HEK293T (cell line): ENCODE measurements around the gene PCED1B.

Experiments
- ARNT ChIP-seq: fragments of 450-650 bp; IDR thresholded peaks from 2 replicates; pipeline ENCODE4 v1.6.1; 2017; ENCODE audit warnings: mild to moderate bottlenecking
- FOXK2 ChIP-seq: fragments of 450-650 bp; IDR thresholded peaks from 2 replicates; pipeline ENCODE4 v1.6.1; 2016; ENCODE audit warnings: mild to moderate bottlenecking
- FOXM1 ChIP-seq: fragments of 450-650 bp; IDR thresholded peaks from 2 replicates; pipeline ENCODE4 v1.6.1; 2017; ENCODE audit warnings: mild to moderate bottlenecking, borderline replicate concordance
- L3MBTL2 ChIP-seq: fragments of 450-650 bp; conservative IDR thresholded peaks from 2 replicates; pipeline ENCODE4 v1.6.1; 2016; ENCODE audit warnings: mild to moderate bottlenecking
- LEF1 ChIP-seq: fragments of 450-650 bp; IDR thresholded peaks from 2 replicates; pipeline ENCODE4 v1.6.1; 2017; ENCODE audit warnings: mild to moderate bottlenecking, borderline replicate concordance
- PKNOX1 ChIP-seq: fragments of 450-650 bp; IDR thresholded peaks from 2 replicates; pipeline ENCODE4 v1.6.1; 2016
- SP1 ChIP-seq: fragments of 450-650 bp; IDR thresholded peaks from 2 replicates; pipeline ENCODE4 v1.6.1; 2017
- SUZ12 ChIP-seq: fragments of 450-650 bp; IDR thresholded peaks from 2 replicates; pipeline ENCODE4 v1.6.1; 2016; ENCODE audit warnings: mild to moderate bottlenecking
- ZNF384 ChIP-seq: fragments of 450-650 bp; IDR thresholded peaks from 2 replicates; pipeline ENCODE4 v1.6.1; 2016

GRCh38 chr12:47071241-47071852, 8.1 kb upstream of the PCED1B start:
- TF ChIP-seq FOXM1 = no peak
- no peak for TF ChIP-seq FOXK2
- TF ChIP-seq SP1 = no peak
- no peak for TF ChIP-seq ARNT
- peak; percentile 30 for TF ChIP-seq PKNOX1
- TF ChIP-seq LEF1 = no peak
- no peak for TF ChIP-seq SUZ12
- TF ChIP-seq L3MBTL2 = no peak
- no peak for TF ChIP-seq ZNF384
